KOPT-K1 (cell line): ENCODE data around the gene DGCR6.
"Not testable (repeated sequence)": the region's sequence is repeated elsewhere in the genome, so short reads cannot be mapped to it uniquely, and the experiment has no call there.

Source experiments
- H3K27ac ChIP-seq: fragments of 200-600 bp; sonication (generic); 2 replicates; pipeline ENCODE4 v1.5.1; 2016; ENCODE audit warnings: antibody characterized with exemption, mild to moderate bottlenecking, low read depth, low read length; ENCODE audit not compliant: poor library complexity, severe bottlenecking
- H3K36me3 ChIP-seq: fragments of 200-600 bp; sonication (generic); 2 replicates; pipeline ENCODE4 v1.5.1; 2017; ENCODE audit warnings: antibody characterized with exemption, mild to moderate bottlenecking, low read length, moderate library complexity; ENCODE audit not compliant: insufficient read depth
- H3K9me3 ChIP-seq: fragments of 200-600 bp; sonication (generic); 2 replicates; pipeline ENCODE4 v1.5.1; 2017; ENCODE audit warnings: antibody characterized with exemption, low read length, mild to moderate bottlenecking; ENCODE audit not compliant: insufficient read depth, poor library complexity, severe bottlenecking

The DGCR6 gene

GRCh38 chr22:18905540-18906409, at the start of gene DGCR6:
DGCR6 (plus strand) TSS chr22:18906320; CDS start chr22:18906375, 55 bp downstream.
- Histone ChIP-seq H3K36me3 (no peaks in the 10 kb centered on the region), H3K9me3 (no peaks in the 10 kb centered on the region), H3K27ac (no peak within 1 kb of the TSS)

- not testable (repeated sequence) for H3K9me3 ChIP-seq, H3K36me3 ChIP-seq, H3K27ac ChIP-seq
Observed at GRCh38 chr22:18859314-18859713, 46.8 kb upstream of the DGCR6 start.

- H3K36me3 ChIP-seq, H3K9me3 ChIP-seq, H3K27ac ChIP-seq: not testable (repeated sequence)
Observed at GRCh38 chr22:18881260-18881659, 24.9 kb upstream of the DGCR6 start.

GRCh38 chr22:18884465-18884864, 21.7 kb upstream of the DGCR6 start:
- H3K27ac ChIP-seq, H3K9me3 ChIP-seq, H3K36me3 ChIP-seq: not testable (repeated sequence)

GRCh38 chr22:18888115-18888514, 18.0 kb upstream of the DGCR6 start:
- H3K27ac ChIP-seq, result no peak overlapping the region
- H3K36me3 ChIP-seq, result no peaks in the 10 kb centered on the region
- H3K9me3 ChIP-seq, result no peaks in the 10 kb centered on the region

GRCh38 chr22:18890510-18891192, 15.5 kb upstream of the DGCR6 start:
- not testable (repeated sequence) for H3K27ac ChIP-seq, H3K9me3 ChIP-seq, H3K36me3 ChIP-seq

GRCh38 chr22:18893775-18894174, 12.3 kb upstream of the DGCR6 start:
- not testable (repeated sequence) for H3K9me3 ChIP-seq, H3K27ac ChIP-seq, H3K36me3 ChIP-seq

- not testable (repeated sequence) for H3K27ac ChIP-seq, H3K9me3 ChIP-seq, H3K36me3 ChIP-seq
Observed at GRCh38 chr22:18896037-18896657, 10.0 kb upstream of the DGCR6 start.

GRCh38 chr22:18906410-18906745, 258 bp downstream of the DGCR6 start:
- H3K36me3 ChIP-seq, result not testable (repeated sequence)

GRCh38 chr22:18906896-18907295, 776 bp downstream of the DGCR6 start:
- Histone ChIP-seq H3K9me3 (no peaks in the 10 kb centered on the region), H3K36me3 (no peaks in the 10 kb centered on the region), H3K27ac (no peak overlapping the region)

More at GRCh38 chr22:18906410-18906745, 258 bp downstream of the DGCR6 start:
- H3K27ac ChIP-seq, H3K9me3 ChIP-seq: not testable (repeated sequence)

GRCh38 chr22:18909556-18909955, 3.4 kb downstream of the DGCR6 start:
- no peak overlapping the region for H3K27ac ChIP-seq
- H3K9me3 ChIP-seq, result no peaks in the 10 kb centered on the region
- no peaks in the 10 kb centered on the region for H3K36me3 ChIP-seq

- not testable (repeated sequence) for H3K9me3 ChIP-seq, H3K36me3 ChIP-seq, H3K27ac ChIP-seq
Observed at GRCh38 chr22:18911535-18911934, 5.4 kb downstream of the DGCR6 start.

GRCh38 chr22:18912264-18912946, 6.3 kb downstream of the DGCR6 start:
- H3K9me3 ChIP-seq, H3K27ac ChIP-seq, H3K36me3 ChIP-seq: not testable (repeated sequence)

- H3K9me3 ChIP-seq, H3K36me3 ChIP-seq, H3K27ac ChIP-seq: not testable (repeated sequence)
Observed at GRCh38 chr22:18914558-18914957, 8.4 kb downstream of the DGCR6 start.

GRCh38 chr22:18915550-18915949, 9.4 kb downstream of the DGCR6 start:
- not testable (repeated sequence) for H3K36me3 ChIP-seq, H3K9me3 ChIP-seq, H3K27ac ChIP-seq
